IMR-90 (cell line): ENCODE measurements around the gene TSPAN4. TPM values are rescaled to one million over a fixed set of nuclear protein-coding genes. Genes with fewer than 3 reads are reported as not detected.

Source experiments
- ATAC-seq: fragments of 200-7000 bp; cut with Tn5 transposase; 2 replicates; pipeline ENCODE4 v1.9.1; 2020; ENCODE audit warnings: low read depth, mild to moderate bottlenecking, moderate library complexity
- BruUV-seq: library from RNA; stranded (reverse); fragments of 400-500 nt; replicated peaks from 2 replicates; lab custom pipeline; 2021; lab: Mats Ljungman, UMichigan
- CTCF ChIA-PET: fragments of 300-600 bp; formaldehyde crosslinking; extraction: SDS; loops from one replicate; lab custom pipeline; 2021; ENCODE audit warnings: antibody characterized with exemption; lab: Yijun Ruan, JAX
- POLR2A ChIA-PET: fragments of 300-600 bp; sonication (Branson Sonifier 250); formaldehyde crosslinking; loops from one replicate; lab custom pipeline; 2022; ENCODE audit warnings: antibody characterized with exemption; ENCODE audit not compliant: unreplicated experiment; lab: Charles Lee
- DNase-seq: peaks from one replicate; pipeline ENCODE4 v3.0.0; 2013
- H2AFZ ChIP-seq: replicated peaks from 2 replicates; pipeline ENCODE3; 2013; ENCODE audit warnings: low read length, mild to moderate bottlenecking; ENCODE audit not compliant: poor library complexity
- H2AK5ac ChIP-seq: 2 replicates; pipeline ENCODE4 v1.6.1; 2013; ENCODE audit warnings: low read depth, low read length, inconsistent platforms
- H2AK9ac ChIP-seq: replicated peaks from 2 replicates; pipeline ENCODE3; 2013; ENCODE audit warnings: mild to moderate bottlenecking, low read depth, low read length, moderate library complexity; ENCODE audit not compliant: poor library complexity
- H2BK120ac ChIP-seq: 2 replicates; pipeline ENCODE4 v1.6.1; 2013; ENCODE audit warnings: low read depth, low read length, inconsistent platforms
- H2BK15ac ChIP-seq: 3 replicates; pipeline ENCODE4 v1.6.1; 2013; ENCODE audit warnings: low read depth, low read length, inconsistent platforms
- H2BK20ac ChIP-seq: 2 replicates; pipeline ENCODE4 v1.6.1; 2013; ENCODE audit warnings: low read depth, mild to moderate bottlenecking, inconsistent platforms, low read length, moderate library complexity
- H2BK5ac ChIP-seq: 2 replicates; pipeline ENCODE4 v1.6.1; 2013; ENCODE audit warnings: mild to moderate bottlenecking, low read depth, low read length, inconsistent platforms; ENCODE audit not compliant: poor library complexity, severe bottlenecking
- H3K14ac ChIP-seq: replicated peaks from 2 replicates; pipeline ENCODE4 v1.6.1; 2013; ENCODE audit warnings: low read depth, low read length, inconsistent platforms
- H3K18ac ChIP-seq: 2 replicates; pipeline ENCODE4 v1.6.1; 2013; ENCODE audit warnings: low read depth, low read length, control low read depth
- H3K23ac ChIP-seq: 2 replicates; pipeline ENCODE4 v1.6.1; 2013; ENCODE audit warnings: low read depth, low read length, inconsistent platforms
- H3K27ac ChIP-seq: 2 replicates; pipeline ENCODE4 v1.5.1; 2013; ENCODE audit warnings: mild to moderate bottlenecking, control low read depth, low read length; ENCODE audit not compliant: insufficient read depth
- H3K27me3 ChIP-seq: 2 replicates; pipeline ENCODE4 v1.6.1; 2013; ENCODE audit warnings: low read length; ENCODE audit not compliant: control insufficient read depth, insufficient read depth
- H3K36me3 ChIP-seq: 2 replicates; pipeline ENCODE4 v1.6.1; 2013; ENCODE audit warnings: low read length, mixed read lengths; ENCODE audit not compliant: control insufficient read depth, insufficient read depth
- H3K4ac ChIP-seq: 2 replicates; pipeline ENCODE4 v1.6.1; 2013; ENCODE audit warnings: low read depth, low read length, inconsistent platforms
- H3K4me1 ChIP-seq: 2 replicates; pipeline ENCODE4 v1.6.1; 2013; ENCODE audit warnings: low read length, mixed read lengths; ENCODE audit not compliant: control insufficient read depth, insufficient read depth
- H3K4me2 ChIP-seq: 2 replicates; pipeline ENCODE4 v1.6.1; 2013; ENCODE audit warnings: low read depth, mild to moderate bottlenecking, control low read depth, low read length, moderate library complexity
- H3K4me3 ChIP-seq: 2 replicates; pipeline ENCODE4 v1.5.1; 2013; ENCODE audit warnings: low read depth, mild to moderate bottlenecking, control low read depth, low read length, moderate library complexity; ENCODE audit not compliant: insufficient read depth
- H3K56ac ChIP-seq: 2 replicates; pipeline ENCODE4 v1.6.1; 2013; ENCODE audit warnings: low read length, inconsistent platforms; ENCODE audit not compliant: insufficient read depth; ENCODE audit errors: extremely low read depth
- H3K79me1 ChIP-seq, 2 experiments: 2 replicates each; pipeline ENCODE4 v1.6.1; 2013; ENCODE audit warnings: low read length in 2 of 2, inconsistent platforms in 1 of 2, low read depth in 1 of 2
- H3K9ac ChIP-seq: 2 replicates; pipeline ENCODE4 v1.6.1; 2013; ENCODE audit warnings: low read depth, low read length, control low read depth
- H3K9me1 ChIP-seq: 2 replicates; pipeline ENCODE4 v1.6.1; 2013; ENCODE audit warnings: low read length, inconsistent platforms; ENCODE audit not compliant: insufficient read depth
- H3K9me3 ChIP-seq: 2 replicates; pipeline ENCODE4 v1.6.1; 2013; ENCODE audit warnings: low read length; ENCODE audit not compliant: control insufficient read depth, insufficient read depth
- H4K20me1 ChIP-seq: 2 replicates; pipeline ENCODE4 v1.6.1; 2013; ENCODE audit warnings: low read length, inconsistent platforms; ENCODE audit not compliant: insufficient read depth
- H4K5ac ChIP-seq: 2 replicates; pipeline ENCODE4 v1.6.1; 2013; ENCODE audit warnings: mild to moderate bottlenecking, low read depth, low read length, control low read depth
- H4K8ac ChIP-seq, 2 experiments: 2 replicates each; pipeline ENCODE4 v1.6.1; 2013; ENCODE audit warnings: low read depth in 2 of 2, low read length in 2 of 2, control low read depth in 1 of 2, inconsistent platforms in 1 of 2
- H4K91ac ChIP-seq: 2 replicates; pipeline ENCODE4 v1.6.1; 2013; ENCODE audit warnings: low read depth, low read length, inconsistent platforms; ENCODE audit not compliant: insufficient read depth
- CEBPB ChIP-seq: IDR thresholded peaks from 2 replicates; pipeline ENCODE4 v1.6.1; 2012; ENCODE audit warnings: low read depth, low read length, improper control_type of control experiment
- MAZ ChIP-seq: IDR thresholded peaks from 2 replicates; pipeline ENCODE4 v1.6.1; 2012; ENCODE audit warnings: low read depth, mild to moderate bottlenecking, low read length, improper control_type of control experiment, moderate library complexity, borderline replicate concordance
- NFE2L2 ChIP-seq: fragments of 150-350 bp; IDR thresholded peaks from 2 replicates; pipeline ENCODE4 v1.6.1; 2016; ENCODE audit warnings: low read depth, mild to moderate bottlenecking, low read length
- RAD21 ChIP-seq: IDR thresholded peaks from 2 replicates; pipeline ENCODE4 v1.6.1; 2012; ENCODE audit warnings: low read length, improper control_type of control experiment
- RCOR1 ChIP-seq: IDR thresholded peaks from 2 replicates; pipeline ENCODE4 v1.6.1; 2012; ENCODE audit warnings: mild to moderate bottlenecking, low read length, improper control_type of control experiment; ENCODE audit not compliant: insufficient replicate concordance
- RFX5 ChIP-seq: IDR thresholded peaks from 2 replicates; pipeline ENCODE4 v1.8.0; 2012; ENCODE audit warnings: low read depth, mild to moderate bottlenecking, low read length, moderate library complexity
- WGBS, 2 experiments: methylation state at CpG; one replicate each; pipeline versions ENCODE4 v1.1.5 to v1.1.7; 2013; ENCODE audit warnings: missing lambda C conversion rate in 2 of 2; ENCODE audit not compliant: insufficient read length in 1 of 2; ENCODE audit errors: extremely low coverage in 2 of 2; 5-methylcytosine and 5-hydroxymethylcytosine counted together
- dilution Hi-C: fragments of 300-500 bp; cut with HindIII; formaldehyde crosslinking; loops from one replicate; pipeline ENCODE4 v1.14.3; 2018; ENCODE audit warnings: low sequenced_read_pairs; ENCODE audit not compliant: unreplicated experiment
- in situ Hi-C: fragments of 300-500 bp; cut with MboI; formaldehyde crosslinking; loops from 3 replicates; pipeline ENCODE4 v1.14.3; 2019; ENCODE audit warnings: low sequenced_read_pairs, inconsistent platforms, mixed read lengths
- intact Hi-C: fragments of 100-400 bp; cut with micrococcal nuclease; formaldehyde crosslinking; loops from 2 replicates; pipeline ENCODE4 v1.10.0; 2022
- polyA plus RNA-seq, 3 experiments: library from polyadenylated mRNA; depleted of rRNA; stranded (reverse); fragments of >200 nt; gene quantifications; 2 replicates each; pipeline ENCODE4 v1.2.3, GENCODE V29; 2012; ENCODE audit warnings: low replicate concordance in 1 of 3
- total RNA-seq: library from RNA; depleted of rRNA; stranded (reverse); fragments of >200 nt; gene quantifications from 2 replicates; pipeline ENCODE4 v1.2.3, GENCODE V29; 2012

TSPAN4 gene
- total and polyA plus RNA-seq, 2 of the 4 experiments (the other 2 are of a cell fraction), result 161 to 293 TPM

- Histone ChIP-seq H3K79me1 (peaks cover 3 to 11% of the 10 kb centered on the region in 2 experiments; a peak in 1 of 4 replicates), H3K9me3 (no peaks in the 10 kb centered on the region), H3K14ac (no peak overlapping the region), H3K4me3 (no peak overlapping the region), H4K5ac (no peak overlapping the region), H3K56ac (no peak overlapping the region), H3K23ac (no peak overlapping the region), H3K18ac (no peak overlapping the region), H2AFZ (no peak overlapping the region), H3K4ac (no peak overlapping the region), H2BK120ac (no peak overlapping the region), H3K9me1 (peaks cover 3% of the 10 kb centered on the region; the same call in 1 of the 2 replicates), H3K4me1 (no peaks in the 10 kb centered on the region; the same call in 1 of the 2 replicates), H2AK5ac (no peak overlapping the region), H4K20me1 (peaks cover 26% of the 10 kb centered on the region), H3K27ac (no peak overlapping the region), H2AK9ac (no peak overlapping the region), H3K36me3 (peaks cover 23% of the 10 kb centered on the region; the same call in 1 of the 2 replicates), H3K9ac (no peak overlapping the region), H2BK5ac (no peak overlapping the region), H4K91ac (no peak overlapping the region), H2BK15ac (no peak overlapping the region), H3K27me3 (no peaks in the 10 kb centered on the region), H2BK20ac (no peak overlapping the region), H3K4me2 (no peak overlapping the region), H4K8ac (no peak overlapping the region)
- no TSS peak for BruUV-seq
- ATAC-seq (no peak), DNase-seq (no peak)
- POLR2A ChIA-PET, result interaction anchor here (0.5 kb wide), 1 partner anchor 50 kb away, joined by 4 read pairs; no protein-coding TSS in a partner anchor
- WGBS, 2 experiments, result 83% methylated on average over 12 of the region's 25 CpGs; no CpG with 5 or more reads in 1 of the 2 experiments
- TF ChIP-seq MAZ (no peak), RAD21 (no peak), RCOR1 (no peak), RFX5 (no peak), NFE2L2 (no peak), CEBPB (no peak)
- in situ Hi-C loops, result no loop called here
- intact Hi-C loops, result no loop called here
- CTCF ChIA-PET, result no interaction called here
- dilution Hi-C loops, result no loop called here
Observed at GRCh38 chr11:869399-870126, 26.9 kb downstream of the TSPAN4 start.
